Brain microvascular endothelial cell (primary cell): Measurements from ENCODE around the gene FAM53A.
"Not testable (repeated sequence)": the region's sequence is repeated elsewhere in the genome, so short reads cannot be mapped to it uniquely, and the experiment has no call there.

ENCODE experiments used
- DNase-seq: peaks from one replicate; pipeline ENCODE4 v3.0.0-alpha.2; 2020
- H3K27ac ChIP-seq: fragments of 250-450 bp; sonication (Bioruptor Pico); 2 replicates; pipeline ENCODE4 v1.5.1; 2020; ENCODE audit warnings: mild to moderate bottlenecking, moderate library complexity
- H3K27me3 ChIP-seq: fragments of 250-450 bp; sonication (Bioruptor Pico); replicated peaks from 2 replicates; pipeline ENCODE4 v1.5.1; 2020; ENCODE audit warnings: mild to moderate bottlenecking
- H3K36me3 ChIP-seq: fragments of 250-450 bp; sonication (Bioruptor Pico); replicated peaks from 2 replicates; pipeline ENCODE4 v1.5.1; 2020; ENCODE audit warnings: mild to moderate bottlenecking
- H3K4me3 ChIP-seq: 2 replicates; pipeline ENCODE4 v1.5.1; 2011; ENCODE audit warnings: low read depth, mild to moderate bottlenecking, control low read depth, low read length, moderate library complexity
- in situ Hi-C: cut with HindIII; loops from 2 replicates; pipeline ENCODE4 v1.10.0; 2017; ENCODE audit warnings: low sequenced_read_pairs, low pct_ligation_motif_present
- TF ChIP-seq, protein P1 (sequence below): IDR thresholded peaks from 2 replicates; pipeline ENCODE4 v1.5.1; 2011; ENCODE audit warnings: low read depth, mild to moderate bottlenecking, moderate library complexity, low read length, control low read depth, inconsistent platforms; ENCODE audit errors: missing control alignments

The FAM53A gene

DNA sequence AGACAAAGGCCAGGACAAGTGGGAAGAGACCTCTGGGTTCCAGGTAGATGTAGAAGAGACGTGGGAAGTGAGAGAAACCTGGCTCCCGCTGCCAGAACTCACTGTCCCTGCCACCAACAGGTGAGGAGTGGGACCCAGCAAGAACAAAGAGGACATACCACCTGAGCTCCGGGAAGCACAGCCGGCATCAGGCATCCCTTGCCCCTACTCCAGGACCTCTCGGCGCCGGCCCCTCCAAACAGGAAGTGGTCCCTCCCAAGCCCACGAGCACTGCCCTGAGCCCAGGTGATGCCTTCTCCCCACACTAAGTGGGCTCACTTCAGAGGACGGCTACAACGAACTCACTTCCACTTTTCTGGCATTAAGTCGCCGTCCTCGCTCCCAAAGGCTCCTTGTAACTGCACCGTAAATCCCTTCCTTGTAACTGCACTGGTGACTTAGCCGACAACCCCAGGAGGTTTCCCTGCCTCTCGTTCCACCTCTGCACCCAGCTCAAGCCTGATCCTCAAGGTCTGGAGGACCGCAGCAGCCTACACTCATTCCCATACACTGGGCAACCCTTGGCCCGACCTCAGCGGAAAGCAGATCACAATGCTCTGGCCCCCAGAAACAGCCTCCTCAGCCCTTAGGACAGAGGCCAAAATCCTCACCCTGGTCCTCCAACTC, 8.8 kb downstream of the FAM53A start:
- DNase-seq: no peak
- no peaks in the 10 kb centered on the region for H3K36me3 ChIP-seq
- TF ChIP-seq, protein P1, sequence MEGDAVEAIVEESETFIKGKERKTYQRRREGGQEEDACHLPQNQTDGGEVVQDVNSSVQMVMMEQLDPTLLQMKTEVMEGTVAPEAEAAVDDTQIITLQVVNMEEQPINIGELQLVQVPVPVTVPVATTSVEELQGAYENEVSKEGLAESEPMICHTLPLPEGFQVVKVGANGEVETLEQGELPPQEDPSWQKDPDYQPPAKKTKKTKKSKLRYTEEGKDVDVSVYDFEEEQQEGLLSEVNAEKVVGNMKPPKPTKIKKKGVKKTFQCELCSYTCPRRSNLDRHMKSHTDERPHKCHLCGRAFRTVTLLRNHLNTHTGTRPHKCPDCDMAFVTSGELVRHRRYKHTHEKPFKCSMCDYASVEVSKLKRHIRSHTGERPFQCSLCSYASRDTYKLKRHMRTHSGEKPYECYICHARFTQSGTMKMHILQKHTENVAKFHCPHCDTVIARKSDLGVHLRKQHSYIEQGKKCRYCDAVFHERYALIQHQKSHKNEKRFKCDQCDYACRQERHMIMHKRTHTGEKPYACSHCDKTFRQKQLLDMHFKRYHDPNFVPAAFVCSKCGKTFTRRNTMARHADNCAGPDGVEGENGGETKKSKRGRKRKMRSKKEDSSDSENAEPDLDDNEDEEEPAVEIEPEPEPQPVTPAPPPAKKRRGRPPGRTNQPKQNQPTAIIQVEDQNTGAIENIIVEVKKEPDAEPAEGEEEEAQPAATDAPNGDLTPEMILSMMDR: no peak
- in situ Hi-C loops: no loop called here
- no peaks in the 10 kb centered on the region for H3K27me3 ChIP-seq
- no peak overlapping the region for H3K27ac ChIP-seq
- H3K4me3 ChIP-seq: no peak overlapping the region

DNA sequence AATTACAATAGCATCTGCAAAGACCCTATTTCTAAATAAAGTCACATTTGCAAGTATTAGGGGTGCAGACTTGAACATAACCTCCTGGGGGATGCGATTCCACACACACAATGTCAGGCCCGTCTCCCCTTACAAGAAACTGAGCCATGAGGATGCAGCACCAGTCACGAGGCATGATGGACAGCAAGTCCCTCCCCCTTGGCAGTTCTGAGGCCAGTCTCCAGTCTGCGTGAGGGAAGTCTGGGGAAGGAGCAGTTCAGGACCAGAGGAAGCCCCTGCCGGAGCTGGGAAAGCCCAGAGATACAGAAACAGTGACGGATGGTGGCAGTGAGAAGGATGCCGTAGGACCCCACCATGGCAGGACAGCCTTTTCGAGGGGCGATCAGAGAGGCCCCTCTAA, 9.4 kb downstream of the FAM53A start:
- Histone ChIP-seq H3K27me3 (no peaks in the 10 kb centered on the region), H3K4me3 (no peak overlapping the region), H3K27ac (no peak overlapping the region), H3K36me3 (no peaks in the 10 kb centered on the region)
- in situ Hi-C loops: no loop called here
- no peak for DNase-seq
- TF ChIP-seq, protein P1: no peak

DNA sequence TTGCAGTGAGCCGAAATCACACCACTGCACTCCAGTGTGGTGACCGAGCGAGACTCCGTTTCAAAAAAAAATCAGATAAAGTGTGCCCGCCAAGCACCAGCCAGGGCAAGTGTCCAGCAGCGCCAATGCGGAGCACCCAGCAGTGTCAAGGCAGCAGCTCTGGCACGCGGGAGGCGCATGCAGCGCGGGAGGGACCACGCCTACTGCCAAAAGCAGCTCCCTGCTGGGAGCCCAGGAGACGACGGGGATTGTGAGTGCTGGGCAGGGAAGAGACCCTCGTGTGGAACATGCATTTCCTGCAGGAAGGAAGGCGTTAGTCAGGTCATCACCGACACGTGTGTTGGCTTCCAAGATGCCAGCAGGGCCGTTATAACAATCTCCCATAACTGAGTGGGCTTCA, 10.4 kb downstream of the FAM53A start:
- Histone ChIP-seq H3K36me3 (no peaks in the 10 kb centered on the region), H3K4me3 (no peak overlapping the region), H3K27ac (no peak overlapping the region), H3K27me3 (no peaks in the 10 kb centered on the region)
- no peak for DNase-seq
- TF ChIP-seq, protein P1: no peak
- in situ Hi-C loops: no loop called here

DNA sequence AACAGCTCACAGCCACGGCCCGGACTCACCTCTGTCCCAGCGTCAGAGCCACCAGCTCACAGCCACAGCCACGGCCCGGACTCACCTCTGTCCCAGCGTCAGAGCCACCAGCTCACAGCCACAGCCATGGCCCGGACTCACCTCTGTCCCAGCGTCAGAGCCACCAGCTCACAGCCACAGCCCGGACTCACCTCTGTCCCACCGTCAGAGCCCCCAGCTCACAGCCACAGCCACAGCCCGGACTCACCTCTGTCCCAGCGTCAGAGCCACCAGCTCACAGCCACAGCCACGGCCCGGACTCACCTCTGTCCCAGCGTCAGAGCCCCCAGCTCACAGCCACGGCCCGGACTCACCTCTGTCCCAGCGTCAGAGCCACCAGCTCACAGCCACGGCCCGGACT, 13.1 kb downstream of the FAM53A start:
- H3K4me3 ChIP-seq, H3K27ac ChIP-seq, H3K27me3 ChIP-seq, in situ Hi-C loops, H3K36me3 ChIP-seq, DNase-seq: not testable (repeated sequence)

- Histone ChIP-seq H3K27ac (no peak overlapping the region), H3K4me3 (no peak overlapping the region), H3K36me3 (no peaks in the 10 kb centered on the region), H3K27me3 (no peaks in the 10 kb centered on the region)
- TF ChIP-seq, protein P1: no peak
- in situ Hi-C loops: no loop called here
- DNase-seq: no peak
These were observed 13.8 kb downstream of the FAM53A start for GRCh38 chr4:1670279-1670678.

DNA sequence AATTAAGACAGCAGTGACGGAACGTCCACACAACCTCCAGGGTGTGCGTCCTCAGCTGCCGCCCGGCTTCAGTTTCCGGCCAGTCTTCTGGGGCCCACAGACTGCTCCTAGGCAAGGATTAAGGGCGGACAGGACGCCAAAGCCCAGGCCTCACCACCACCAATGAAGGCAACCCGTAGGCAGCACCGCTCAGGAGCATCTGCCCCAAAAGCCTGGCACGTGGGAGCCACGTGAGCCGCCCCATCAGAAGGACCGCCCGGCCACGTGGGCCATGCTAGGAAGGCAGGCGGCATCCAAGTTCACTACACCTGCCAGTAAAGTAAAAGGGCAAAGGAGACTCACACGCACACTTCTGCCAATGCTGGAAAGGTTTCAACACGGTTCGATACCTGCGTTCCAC, 14.3 kb downstream of the FAM53A start:
- no peak overlapping the region for H3K4me3 ChIP-seq
- TF ChIP-seq, protein P1: no peak
- no peaks in the 10 kb centered on the region for H3K27me3 ChIP-seq
- no peak for DNase-seq
- in situ Hi-C loops: no loop called here
- H3K27ac ChIP-seq: no peak overlapping the region
- H3K36me3 ChIP-seq: no peaks in the 10 kb centered on the region
